ENCODE results near the gene STX16. TPM values are rescaled to one million over a fixed set of nuclear protein-coding genes. Genes with fewer than 3 reads are reported as not detected.

Gene STX16
- total RNA-seq, 1 experiment from 2014 or later: 44.5 TPM

GRCh38 chr20:58656831-58657230 is 5.7 kb downstream of the STX16 start:
- Histone ChIP-seq H3K27me3 (replicated peaks; ENCODE audit: insufficient read depth, low read depth, low read length, poor library complexity) (no peaks in the 10 kb centered on the region), H3K9me3 (ENCODE audit: low read depth, low read length, poor library complexity, severe bottlenecking) (no peaks in the 10 kb centered on the region), H3K4me3 (ENCODE audit: low read depth, low read length, poor library complexity, severe bottlenecking) (no peak overlapping the region), H3K27ac (ENCODE audit: low read depth, low read length, poor library complexity, severe bottlenecking) (no peak overlapping the region), H3K36me3 (ENCODE audit: insufficient read depth, low read length, poor library complexity, severe bottlenecking) (no peaks in the 10 kb centered on the region), H3K4me1 (ENCODE audit: insufficient read depth, low read length, poor library complexity, severe bottlenecking) (peaks cover 33% of the 10 kb centered on the region)
- no peak for DNase-seq (ENCODE audit: low spot score)
- no peak for TF ChIP-seq EZH2 (IDR thresholded peaks at IDR 0.05; ENCODE audit: borderline replicate concordance, low read depth, low read length, poor library complexity, severe bottlenecking)
- no peak for TF ChIP-seq CTCF (conservative IDR thresholded peaks at IDR 0.05; ENCODE audit: low read depth, low read length)
- intact Hi-C loops (cut with micrococcal nuclease; ENCODE audit: unreplicated experiment): no loop called here
- no TSS peak for BruUV-seq (replicated peaks)
- POLR2A ChIA-PET (ENCODE audit: low non-redundant PET): no interaction called here
- CTCF ChIA-PET: no interaction called here

DNA sequence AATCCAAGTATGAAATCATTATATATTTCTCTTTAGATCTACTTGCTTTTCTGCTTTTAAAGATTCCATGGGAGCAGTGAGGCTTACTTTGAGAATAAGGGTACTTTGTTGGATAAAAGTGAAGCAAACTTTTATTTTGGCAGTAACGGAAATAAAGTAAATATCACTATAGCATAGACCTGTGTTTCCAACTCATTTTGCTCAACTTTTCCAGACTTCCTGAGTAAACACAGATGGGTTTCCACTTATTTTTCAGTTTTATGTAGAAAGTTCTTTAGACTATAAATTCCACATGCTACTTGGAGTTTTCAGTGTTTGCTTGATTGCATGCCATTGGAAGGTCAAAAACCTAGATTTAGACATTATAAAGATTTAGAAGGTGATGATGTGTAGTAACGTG is 6.2 kb downstream of the STX16 start:
- peaks cover 33% of the 10 kb centered on the region for H3K4me1 ChIP-seq (ENCODE audit: insufficient read depth, low read length, poor library complexity, severe bottlenecking)
- ChIA-PET CTCF (no interaction called here), POLR2A (ENCODE audit: low non-redundant PET) (no interaction called here)
- H3K27ac ChIP-seq (ENCODE audit: low read depth, low read length, poor library complexity, severe bottlenecking): no peak overlapping the region
- no peak for TF ChIP-seq EZH2 (IDR thresholded peaks at IDR 0.05; ENCODE audit: borderline replicate concordance, low read depth, low read length, poor library complexity, severe bottlenecking)
- no peak for TF ChIP-seq CTCF (conservative IDR thresholded peaks at IDR 0.05; ENCODE audit: low read depth, low read length)
- no TSS peak for BruUV-seq (replicated peaks)
- no peaks in the 10 kb centered on the region for H3K27me3 ChIP-seq (replicated peaks; ENCODE audit: insufficient read depth, low read depth, low read length, poor library complexity)
- no peaks in the 10 kb centered on the region for H3K9me3 ChIP-seq (ENCODE audit: low read depth, low read length, poor library complexity, severe bottlenecking)
- no peak for DNase-seq (ENCODE audit: low spot score)
- no peak overlapping the region for H3K4me3 ChIP-seq (ENCODE audit: low read depth, low read length, poor library complexity, severe bottlenecking)
- H3K36me3 ChIP-seq (ENCODE audit: insufficient read depth, low read length, poor library complexity, severe bottlenecking): peaks cover 3% of the 10 kb centered on the region
- intact Hi-C loops (cut with micrococcal nuclease; ENCODE audit: unreplicated experiment): no loop called here

DNA sequence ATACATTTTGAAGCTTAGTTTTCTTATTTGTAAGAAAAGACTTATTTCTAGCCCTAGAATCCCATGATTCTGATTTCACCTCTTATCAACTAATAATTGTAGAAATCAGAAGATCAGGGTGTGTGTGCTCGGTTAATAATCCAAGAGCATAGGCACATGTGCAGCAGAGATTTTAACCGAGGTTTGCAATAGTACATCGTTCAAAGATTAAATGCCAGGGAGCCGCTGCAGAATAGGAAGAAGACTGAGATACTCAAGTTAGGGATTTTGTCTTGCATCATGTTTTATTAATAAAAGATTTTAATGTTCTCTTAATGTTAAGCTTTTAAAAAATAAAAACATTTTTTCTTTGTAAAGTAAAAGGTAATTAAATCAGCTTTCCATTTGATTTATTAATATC is 6.9 kb downstream of the STX16 start:
- Histone ChIP-seq H3K27ac (ENCODE audit: low read depth, low read length, poor library complexity, severe bottlenecking) (no peak overlapping the region), H3K4me3 (ENCODE audit: low read depth, low read length, poor library complexity, severe bottlenecking) (no peak overlapping the region), H3K9me3 (ENCODE audit: low read depth, low read length, poor library complexity, severe bottlenecking) (no peaks in the 10 kb centered on the region), H3K27me3 (replicated peaks; ENCODE audit: insufficient read depth, low read depth, low read length, poor library complexity) (no peaks in the 10 kb centered on the region), H3K36me3 (ENCODE audit: insufficient read depth, low read length, poor library complexity, severe bottlenecking) (peaks cover 3% of the 10 kb centered on the region), H3K4me1 (ENCODE audit: insufficient read depth, low read length, poor library complexity, severe bottlenecking) (peaks cover 32% of the 10 kb centered on the region)
- intact Hi-C loops (cut with micrococcal nuclease; ENCODE audit: unreplicated experiment): no loop called here
- BruUV-seq (replicated peaks): no TSS peak
- no peak for DNase-seq (ENCODE audit: low spot score)
- CTCF ChIA-PET: no interaction called here
- POLR2A ChIA-PET (ENCODE audit: low non-redundant PET): no interaction called here
- no peak for TF ChIP-seq EZH2 (IDR thresholded peaks at IDR 0.05; ENCODE audit: borderline replicate concordance, low read depth, low read length, poor library complexity, severe bottlenecking)

- intact Hi-C loops (cut with micrococcal nuclease; ENCODE audit: unreplicated experiment): no loop called here
- no peak overlapping the region for H3K4me3 ChIP-seq (ENCODE audit: low read depth, low read length, poor library complexity, severe bottlenecking)
- H3K27ac ChIP-seq (ENCODE audit: low read depth, low read length, poor library complexity, severe bottlenecking): no peak overlapping the region
- no peak for DNase-seq (ENCODE audit: low spot score)
- H3K27me3 ChIP-seq (replicated peaks; ENCODE audit: insufficient read depth, low read depth, low read length, poor library complexity): no peaks in the 10 kb centered on the region
- peaks cover 3% of the 10 kb centered on the region for H3K36me3 ChIP-seq (ENCODE audit: insufficient read depth, low read length, poor library complexity, severe bottlenecking)
- no peaks in the 10 kb centered on the region for H3K9me3 ChIP-seq (ENCODE audit: low read depth, low read length, poor library complexity, severe bottlenecking)
- H3K4me1 ChIP-seq (ENCODE audit: insufficient read depth, low read length, poor library complexity, severe bottlenecking): peaks cover 24% of the 10 kb centered on the region
- BruUV-seq (replicated peaks): no TSS peak
- CTCF ChIA-PET: interaction anchor here (0.6 kb wide), 1 partner anchor 49 kb away, joined by 3 read pairs; no protein-coding TSS in a partner anchor
- TF ChIP-seq CTCF (conservative IDR thresholded peaks at IDR 0.05; ENCODE audit: low read depth, low read length) (no peak), EZH2 (IDR thresholded peaks at IDR 0.05; ENCODE audit: borderline replicate concordance, low read depth, low read length, poor library complexity, severe bottlenecking) (no peak)
- POLR2A ChIA-PET (ENCODE audit: low non-redundant PET): no interaction called here
Observed at GRCh38 chr20:58658760-58659159, 7.7 kb downstream of the STX16 start.
